ENCODE data around the gene SLC2A13.

DNA sequence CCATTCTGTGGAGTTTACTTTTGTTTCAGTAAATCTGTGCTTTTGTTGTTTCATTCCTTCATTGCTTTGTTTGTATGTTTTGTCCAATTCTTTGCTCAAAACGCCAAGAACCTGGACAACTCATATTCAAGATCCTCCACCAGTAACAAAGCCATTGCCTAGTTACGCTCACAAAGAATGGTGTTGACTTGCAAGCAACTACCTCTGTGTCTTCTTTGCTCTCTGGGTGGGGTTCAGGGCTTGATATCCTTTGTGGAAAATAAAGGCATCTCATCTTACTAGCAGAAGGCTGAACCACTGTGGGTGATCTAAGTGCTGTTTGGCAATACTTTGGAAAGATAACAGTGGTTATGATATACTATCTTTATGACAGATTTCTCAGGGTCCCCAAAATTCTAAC, 252.9 kb downstream of the SLC2A13 start:
- TF ChIP-seq, protein P1, sequence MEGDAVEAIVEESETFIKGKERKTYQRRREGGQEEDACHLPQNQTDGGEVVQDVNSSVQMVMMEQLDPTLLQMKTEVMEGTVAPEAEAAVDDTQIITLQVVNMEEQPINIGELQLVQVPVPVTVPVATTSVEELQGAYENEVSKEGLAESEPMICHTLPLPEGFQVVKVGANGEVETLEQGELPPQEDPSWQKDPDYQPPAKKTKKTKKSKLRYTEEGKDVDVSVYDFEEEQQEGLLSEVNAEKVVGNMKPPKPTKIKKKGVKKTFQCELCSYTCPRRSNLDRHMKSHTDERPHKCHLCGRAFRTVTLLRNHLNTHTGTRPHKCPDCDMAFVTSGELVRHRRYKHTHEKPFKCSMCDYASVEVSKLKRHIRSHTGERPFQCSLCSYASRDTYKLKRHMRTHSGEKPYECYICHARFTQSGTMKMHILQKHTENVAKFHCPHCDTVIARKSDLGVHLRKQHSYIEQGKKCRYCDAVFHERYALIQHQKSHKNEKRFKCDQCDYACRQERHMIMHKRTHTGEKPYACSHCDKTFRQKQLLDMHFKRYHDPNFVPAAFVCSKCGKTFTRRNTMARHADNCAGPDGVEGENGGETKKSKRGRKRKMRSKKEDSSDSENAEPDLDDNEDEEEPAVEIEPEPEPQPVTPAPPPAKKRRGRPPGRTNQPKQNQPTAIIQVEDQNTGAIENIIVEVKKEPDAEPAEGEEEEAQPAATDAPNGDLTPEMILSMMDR (IDR thresholded peaks at IDR 0.05): no peak
- no peak for TF ChIP-seq POLR2A (IDR thresholded peaks at IDR 0.05)
